DMS53 (cell line): ENCODE data around the gene RAB6C.
"Not testable (repeated sequence)": the region's sequence is repeated elsewhere in the genome, so short reads cannot be mapped to it uniquely, and the experiment has no call there.

Experiments used
- DNase-seq: peaks from one replicate; lab custom pipeline; 2025; lab: John Stamatoyannopoulos, UW

The RAB6C gene

DNA sequence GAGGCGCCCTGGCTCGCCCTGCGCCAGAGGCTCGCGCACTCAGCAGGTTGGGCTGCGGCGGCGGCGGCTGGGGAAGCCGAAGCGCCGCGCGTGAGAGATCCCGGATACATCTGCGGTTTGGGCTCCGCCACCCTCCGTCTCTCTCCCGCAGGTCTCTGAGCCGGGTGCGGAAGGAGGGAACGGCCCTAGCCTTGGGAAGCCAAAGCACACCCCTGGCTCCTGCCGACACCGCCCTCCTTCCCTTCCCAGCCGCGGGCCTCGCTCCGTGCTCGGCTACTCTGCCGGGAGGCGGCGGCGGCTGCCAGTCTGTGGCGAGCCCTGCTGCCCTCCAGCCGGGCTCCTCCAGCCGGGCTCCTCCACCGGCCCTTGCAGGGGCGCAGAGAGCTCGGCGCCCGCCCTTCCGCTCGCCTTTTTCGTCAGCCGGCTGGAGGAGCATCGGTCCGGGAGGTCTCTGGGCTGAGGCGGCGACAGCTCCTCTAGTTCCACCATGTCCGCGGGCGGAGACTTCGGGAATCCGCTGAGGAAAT, at the start of gene RAB6C:
Gene RAB6C, plus strand, starts transcription at position 38 of the 527 bp plus-strand sequence. Its CDS starts 450 bp downstream, at position 488.
- DNase-seq = peak; percentile 71

DNA sequence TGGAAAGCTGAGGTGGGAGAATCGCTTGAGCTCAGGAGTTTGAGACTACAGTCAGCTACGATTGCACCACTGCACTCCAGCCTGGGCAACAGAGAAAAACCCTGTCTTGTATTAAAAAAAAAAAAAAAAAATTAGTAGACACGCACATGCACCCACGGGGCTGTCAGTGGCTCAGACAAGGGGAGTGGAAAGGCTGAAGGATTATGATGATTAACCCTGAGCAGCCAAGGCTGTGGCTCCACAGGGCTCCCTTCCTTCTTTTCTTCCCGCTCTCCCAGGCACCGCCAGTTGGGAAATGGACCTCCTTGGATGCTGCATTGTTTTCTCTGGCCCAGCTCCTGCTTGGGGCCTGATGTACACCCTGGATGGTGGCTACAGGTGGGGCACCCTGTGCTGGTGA, 49.0 kb upstream of the RAB6C start:
- DNase-seq = no peak

- DNase-seq = not testable (repeated sequence)
Measured at GRCh38 chr2:129933387-129933786, 46.1 kb upstream of the RAB6C start.

- peak; percentile 18 for DNase-seq
Measured at GRCh38 chr2:129934044-129934822, 45.2 kb upstream of the RAB6C start.

- no peak for DNase-seq
Measured at GRCh38 chr2:129935118-129935517, 44.3 kb upstream of the RAB6C start.

DNA sequence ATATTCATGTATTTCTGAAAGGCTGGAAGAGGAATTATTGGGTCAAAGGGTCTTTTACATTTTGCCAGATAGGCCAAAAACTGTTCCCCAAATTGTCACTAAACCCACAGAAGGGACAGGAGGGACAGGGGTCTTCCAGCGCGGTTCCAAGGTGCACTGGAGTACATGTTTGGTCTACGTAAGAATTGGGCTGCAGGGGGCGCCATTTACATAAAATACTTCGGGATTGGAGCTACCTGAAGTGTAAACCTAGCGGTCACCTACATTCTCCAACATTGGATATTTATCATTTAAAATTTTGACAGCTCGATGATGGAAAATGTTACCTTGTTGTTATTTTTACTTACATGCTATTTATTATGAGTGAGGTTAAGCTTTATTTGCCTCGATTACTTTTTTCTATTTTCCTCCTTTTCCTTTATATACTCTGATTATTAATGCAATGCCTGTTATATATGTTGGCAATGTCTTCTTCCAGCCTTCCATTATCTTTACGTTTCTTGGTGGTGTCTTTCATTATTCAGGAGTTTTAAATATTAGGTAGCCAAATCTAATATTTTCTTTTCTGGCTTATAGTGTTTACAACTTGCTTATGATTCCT, 43.0 kb upstream of the RAB6C start:
- DNase-seq = no peak

DNA sequence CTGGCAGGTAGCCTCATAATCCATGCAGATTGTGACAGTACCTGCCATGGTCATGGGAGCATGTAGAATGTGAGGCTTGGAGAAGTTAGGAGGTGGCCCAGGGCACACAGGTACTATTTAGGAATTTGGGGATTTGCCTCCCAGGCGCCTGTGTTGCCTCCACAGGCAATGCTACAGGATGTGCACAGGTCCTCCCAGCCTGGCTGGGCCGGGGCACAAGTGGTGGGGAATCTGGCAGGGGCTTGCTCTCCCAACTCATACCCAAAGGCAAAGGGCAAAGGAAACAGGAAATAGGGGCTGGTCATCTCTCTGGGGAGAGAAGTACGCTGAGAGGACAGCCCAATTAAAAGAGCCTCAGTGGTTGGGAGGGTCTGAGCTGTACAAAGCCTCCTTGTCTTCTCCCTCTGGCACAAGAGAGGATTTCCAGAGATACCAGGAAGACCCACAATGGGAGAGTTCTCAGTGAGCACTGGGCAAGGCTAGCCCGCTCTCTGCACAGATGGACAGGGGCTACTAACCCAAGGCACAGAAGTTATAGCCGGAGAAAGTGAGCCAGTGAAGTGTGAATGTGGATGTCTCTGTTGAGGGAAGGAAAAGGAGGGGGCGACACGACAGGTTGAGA, 40.5 kb upstream of the RAB6C start:
- DNase-seq = not testable (repeated sequence)

- not testable (repeated sequence) for DNase-seq
Measured at GRCh38 chr2:129943456-129943855, 36.0 kb upstream of the RAB6C start.

GRCh38 chr2:129945557-129945956, 33.9 kb upstream of the RAB6C start:
- DNase-seq = no peak

DNA sequence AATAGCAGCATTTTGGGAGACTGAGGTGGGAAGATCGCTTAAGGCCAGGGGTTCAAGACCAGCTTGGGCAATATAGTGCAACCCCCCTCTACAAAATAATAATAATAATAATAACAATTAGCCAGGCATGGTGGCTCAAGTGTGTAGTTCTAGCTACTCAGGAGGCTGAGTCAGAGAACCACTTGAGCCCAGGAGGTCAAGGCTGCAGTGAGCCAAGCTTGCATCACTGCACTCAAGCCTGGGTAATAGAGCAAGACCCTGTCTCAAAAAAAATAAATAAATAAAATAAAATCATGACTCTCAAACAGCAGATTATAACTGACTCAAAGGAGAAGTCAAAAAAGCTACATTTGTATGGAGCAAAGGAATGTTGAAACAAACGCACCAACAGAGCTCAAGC, 31.8 kb upstream of the RAB6C start:
- peak; percentile 1 for DNase-seq

DNA sequence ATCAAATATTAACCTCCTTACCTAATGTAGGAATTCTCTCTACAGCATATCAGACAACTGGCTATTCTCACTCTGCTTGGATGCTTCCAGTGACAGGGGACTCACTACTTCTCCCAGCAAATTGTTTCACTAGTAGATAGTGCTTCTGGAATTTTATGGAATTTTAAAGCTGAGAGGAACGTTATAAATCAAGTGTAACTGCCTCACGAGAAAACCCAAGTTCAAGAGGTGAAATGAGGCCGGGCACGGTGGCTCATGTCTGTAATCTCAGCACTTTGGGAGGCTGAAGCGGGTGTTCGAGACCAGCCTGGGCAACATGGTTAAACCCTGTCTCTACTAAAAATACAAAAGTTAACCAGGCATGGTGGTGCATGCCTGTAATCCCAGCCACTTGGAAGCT, 23.3 kb upstream of the RAB6C start:
- DNase-seq = not testable (repeated sequence)

DNA sequence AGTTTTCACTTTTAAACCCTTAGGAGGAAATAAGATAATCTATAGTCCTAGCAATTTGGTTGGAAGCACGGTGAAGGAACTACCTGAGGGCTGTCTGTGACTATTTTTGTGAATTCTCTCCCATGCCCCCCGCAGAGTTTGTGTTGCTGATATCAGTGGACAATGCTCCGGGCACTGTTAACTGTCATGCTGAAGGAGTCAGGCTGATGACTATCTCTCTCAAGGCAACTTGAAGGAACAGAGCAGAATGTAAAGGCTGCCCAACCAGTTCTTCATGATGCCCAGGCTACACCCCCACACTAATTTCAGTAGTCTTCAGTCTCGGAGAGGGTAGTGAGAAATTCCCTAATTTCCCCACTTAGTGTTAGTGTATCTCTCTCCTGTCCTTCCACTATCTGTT, 21.6 kb upstream of the RAB6C start:
- no peak for DNase-seq

GRCh38 chr2:129958736-129959135, 20.7 kb upstream of the RAB6C start:
- not testable (repeated sequence) for DNase-seq

GRCh38 chr2:129968605-129969004, 10.9 kb upstream of the RAB6C start:
- peak; percentile 60 for DNase-seq

DNA sequence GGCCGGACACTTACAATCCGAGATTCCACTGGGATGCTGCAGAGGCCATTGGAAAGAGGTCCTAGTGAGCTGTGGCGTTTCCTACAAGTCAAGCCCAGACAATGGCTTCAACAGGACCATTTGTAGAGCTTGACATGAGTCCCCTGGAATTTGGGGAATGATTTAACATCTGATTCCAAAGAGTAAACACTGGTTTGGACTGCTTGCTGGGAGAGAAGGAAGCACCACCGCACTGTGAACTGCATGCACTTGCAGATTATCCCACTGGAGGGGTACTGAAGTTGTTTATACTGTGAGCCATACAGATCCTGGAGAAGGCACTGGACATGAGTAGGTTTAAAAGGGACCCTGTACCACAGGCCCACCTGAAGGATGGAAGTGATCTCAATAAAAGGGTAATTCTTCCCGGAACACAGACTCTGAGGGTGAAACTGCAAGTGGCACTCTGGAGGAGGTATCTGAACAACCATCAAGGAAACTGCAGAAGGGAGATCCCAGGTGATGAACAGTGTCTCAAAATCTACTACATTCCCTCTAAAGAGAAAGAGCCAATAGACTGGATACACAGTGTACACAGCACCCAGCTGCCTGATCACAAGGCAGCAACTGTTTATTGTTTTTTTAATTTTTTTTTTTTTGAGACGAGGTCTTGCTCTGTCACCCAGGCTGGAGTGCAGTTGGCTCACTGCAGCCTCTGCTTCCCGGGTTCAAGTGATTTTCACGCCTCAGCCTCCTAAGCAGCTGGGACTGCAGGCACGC, 4.3 kb upstream of the RAB6C start:
- DNase-seq = no peak

- DNase-seq = not testable (repeated sequence)
Measured at GRCh38 chr2:129976969-129977368, 2.5 kb upstream of the RAB6C start.

DNA sequence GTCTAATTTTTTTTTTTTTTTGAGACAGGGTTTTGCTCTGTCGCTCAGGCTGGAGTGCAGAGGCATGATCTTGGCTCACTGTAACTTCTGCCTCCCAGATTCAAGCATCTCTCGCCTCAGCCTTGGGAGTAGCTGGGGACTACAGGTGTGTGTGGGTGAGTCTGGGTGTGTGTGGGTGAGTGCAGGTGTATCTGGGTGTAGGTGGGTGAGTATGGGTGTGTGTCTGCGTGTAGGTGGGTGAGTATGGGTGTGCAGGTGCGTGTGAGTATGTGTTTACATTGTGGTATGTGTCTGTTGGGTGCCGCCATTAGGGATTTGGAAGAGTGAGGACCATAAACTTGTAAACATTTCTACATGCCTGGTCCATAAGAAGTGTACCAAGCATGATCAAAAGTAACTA, 1.5 kb upstream of the RAB6C start:
- no peak for DNase-seq

GRCh38 chr2:129980246-129980645, 780 bp downstream of the RAB6C start:
- peak; percentile 38 for DNase-seq

DNA sequence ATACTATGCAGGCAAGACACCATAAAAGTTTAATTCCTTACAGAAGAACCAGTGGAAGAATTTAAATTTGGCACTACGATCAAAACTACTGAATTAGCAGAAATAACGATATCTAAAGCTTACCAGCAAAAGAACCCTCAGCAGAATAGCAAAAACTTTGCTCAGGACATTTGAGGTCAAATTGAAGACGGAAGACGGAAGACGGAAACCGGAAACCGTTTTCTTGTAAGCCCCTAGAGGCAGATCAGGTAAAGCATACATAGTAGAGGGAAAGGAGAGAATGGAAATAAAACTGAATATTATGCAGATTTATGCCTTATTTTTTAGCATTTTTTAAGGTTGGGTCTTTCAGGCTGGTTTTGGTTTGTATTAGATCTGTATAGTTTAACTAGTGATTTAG, 2.2 kb downstream of the RAB6C start:
- DNase-seq = peak; percentile 0

GRCh38 chr2:129984426-129984825, 5.0 kb downstream of the RAB6C start:
- DNase-seq = no peak

GRCh38 chr2:129992415-129993006, 13.0 kb downstream of the RAB6C start:
- DNase-seq = not testable (repeated sequence)

DNA sequence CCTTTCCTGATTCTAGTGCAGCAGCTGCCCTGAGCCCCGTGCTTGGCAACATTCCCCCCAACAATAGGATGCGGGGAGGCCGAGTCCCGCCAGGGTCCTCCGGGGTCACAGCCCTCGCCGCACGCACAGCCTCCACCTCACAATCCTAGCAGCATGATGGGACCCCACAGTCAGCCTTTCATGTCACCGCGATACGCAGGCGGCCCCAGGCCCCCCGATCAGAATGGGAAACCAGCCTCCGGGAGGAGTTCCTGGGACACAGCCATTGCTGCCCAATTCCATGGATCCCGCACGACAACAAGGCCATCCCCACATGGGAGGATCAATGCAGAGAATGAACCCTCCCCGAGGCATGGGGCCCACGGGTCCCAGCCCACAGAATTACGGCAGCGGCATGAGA, 13.7 kb downstream of the RAB6C start:
- not testable (repeated sequence) for DNase-seq
